HepG2 (cell line): ENCODE data around the gene RNASE8. TPM values are rescaled to one million over a fixed set of nuclear protein-coding genes. Genes with fewer than 3 reads are reported as not detected.

Experiments
- ERF ChIP-seq: IDR thresholded peaks from 2 replicates; pipeline ENCODE4 v1.6.1; 2018; ENCODE audit warnings: missing biosample characterization, missing genetic modification reagents
- IRX3 ChIP-seq: sonication (generic); formaldehyde crosslinking; IDR thresholded peaks from 2 replicates; pipeline ENCODE4 v1.8.1; 2023; ENCODE audit warnings: mild to moderate bottlenecking, low read depth, missing genetic modification reagents, borderline replicate concordance
- MAFF ChIP-seq: IDR thresholded peaks from 2 replicates; pipeline ENCODE4 v1.6.1; 2011; ENCODE audit warnings: low read depth, low read length, improper control_type of control experiment
- NFE2 ChIP-seq: sonication (generic); formaldehyde crosslinking; IDR thresholded peaks from 2 replicates; pipeline ENCODE4 v1.4.0; 2020; ENCODE audit warnings: missing genetic modification reagents
- NR2F6 ChIP-seq, 2 experiments: IDR thresholded peaks; 2 replicates each; pipeline ENCODE4 v1.6.1; 2016; ENCODE audit warnings: antibody characterized with exemption in 1 of 2, mild to moderate bottlenecking in 1 of 2
- POLR2A ChIP-seq, 2 experiments: IDR thresholded peaks; 2 replicates each; pipeline ENCODE4 v1.6.1; 2011; ENCODE audit warnings: low read depth in 2 of 2, low read length in 2 of 2, mild to moderate bottlenecking in 1 of 2, moderate library complexity in 1 of 2; ENCODE audit not compliant: insufficient read depth in 1 of 2
- RORA ChIP-seq: sonication (generic); formaldehyde crosslinking; IDR thresholded peaks from 2 replicates; pipeline ENCODE4 v1.5.0; 2020; ENCODE audit warnings: mild to moderate bottlenecking, missing genetic modification reagents, moderate library complexity
- SNAPC4 ChIP-seq: sonication (generic); formaldehyde crosslinking; IDR thresholded peaks from 2 replicates; pipeline ENCODE4 v1.4.0; 2020; ENCODE audit warnings: mild to moderate bottlenecking, missing genetic modification reagents
- SRSF9 ChIP-seq: fragments of 200-400 bp; formaldehyde crosslinking; IDR thresholded peaks from 2 replicates; pipeline ENCODE4 v1.6.1; 2018; ENCODE audit warnings: borderline replicate concordance, mild to moderate bottlenecking, low read depth, low read length; ENCODE audit not compliant: insufficient read depth, poor library complexity, severe bottlenecking
- TBP ChIP-seq: sonication (generic); formaldehyde crosslinking; IDR thresholded peaks from 2 replicates; pipeline ENCODE4 v1.5.0; 2020; ENCODE audit warnings: missing genetic modification reagents
- TEAD2 ChIP-seq: sonication (generic); formaldehyde crosslinking; IDR thresholded peaks from 2 replicates; pipeline ENCODE4 v1.9.0; 2021; ENCODE audit warnings: missing genetic modification reagents
- TFAP4 ChIP-seq: sonication (generic); IDR thresholded peaks from 2 replicates; pipeline ENCODE4 v1.6.1; 2016; ENCODE audit warnings: low read depth, borderline replicate concordance
- TIGD3 ChIP-seq: sonication (generic); formaldehyde crosslinking; IDR thresholded peaks from 2 replicates; pipeline ENCODE4 v1.5.1; 2020; ENCODE audit warnings: mild to moderate bottlenecking, missing genetic modification reagents, borderline replicate concordance
- ZC3H4 ChIP-seq: sonication (generic); formaldehyde crosslinking; IDR thresholded peaks from 2 replicates; pipeline ENCODE4 v1.4.0; 2020; ENCODE audit warnings: missing genetic modification reagents, borderline replicate concordance
- ZNF354B ChIP-seq: sonication (generic); formaldehyde crosslinking; IDR thresholded peaks from 2 replicates; pipeline ENCODE4 v1.8.0; 2022; ENCODE audit warnings: mild to moderate bottlenecking, missing genetic modification reagents
- ZNF724P ChIP-seq: sonication (generic); formaldehyde crosslinking; IDR thresholded peaks from 2 replicates; pipeline ENCODE4 v1.8.0; 2022; ENCODE audit warnings: missing genetic modification reagents, borderline replicate concordance
- ZNF776 ChIP-seq: sonication (generic); formaldehyde crosslinking; IDR thresholded peaks from 2 replicates; pipeline ENCODE4 v1.4.0; 2020; ENCODE audit warnings: mild to moderate bottlenecking, missing genetic modification reagents
- polyA plus RNA-seq, 8 experiments: library from polyadenylated mRNA; depleted of rRNA in 3 of 8; stranded (reverse) in 7 of 8; unstranded in 1 of 8; fragments of >200 nt; fragmentation: Illumina TruSeq in 4 of 8; extraction: Trizol in 4 of 8; gene quantifications; 2 replicates each; pipeline versions ENCODE4 v1.2.1 to v1.2.3, GENCODE V29; 2011 to 2016; ENCODE audit warnings: low read depth in 4 of 8, missing spikeins in 1 of 8, mixed read lengths in 1 of 8; ENCODE audit not compliant: insufficient read depth in 1 of 8
- total RNA-seq, 5 experiments: library from RNA; depleted of rRNA; stranded (reverse); fragments of >200 nt; fragmentation: Illumina TruSeq; extraction: Trizol; gene quantifications; 2 replicates each; pipeline ENCODE4 v1.2.3, GENCODE V29; 2016; ENCODE audit warnings: low read depth in 1 of 5
- TF ChIP-seq, protein P1 (sequence below): sonication (generic); formaldehyde crosslinking; IDR thresholded peaks from 2 replicates; pipeline ENCODE4 v1.4.0; 2020; ENCODE audit warnings: missing genetic modification reagents
- TF ChIP-seq, protein P2 (sequence below): sonication (generic); formaldehyde crosslinking; IDR thresholded peaks from 2 replicates; pipeline ENCODE4 v1.5.0; 2020; ENCODE audit warnings: mild to moderate bottlenecking, missing genetic modification reagents, borderline replicate concordance

Gene RNASE8
- total and polyA plus RNA-seq, 2 of the 13 experiments (the other 11 are each of a cell fraction or from before 2014, with no cell fraction given) = not detected

DNA sequence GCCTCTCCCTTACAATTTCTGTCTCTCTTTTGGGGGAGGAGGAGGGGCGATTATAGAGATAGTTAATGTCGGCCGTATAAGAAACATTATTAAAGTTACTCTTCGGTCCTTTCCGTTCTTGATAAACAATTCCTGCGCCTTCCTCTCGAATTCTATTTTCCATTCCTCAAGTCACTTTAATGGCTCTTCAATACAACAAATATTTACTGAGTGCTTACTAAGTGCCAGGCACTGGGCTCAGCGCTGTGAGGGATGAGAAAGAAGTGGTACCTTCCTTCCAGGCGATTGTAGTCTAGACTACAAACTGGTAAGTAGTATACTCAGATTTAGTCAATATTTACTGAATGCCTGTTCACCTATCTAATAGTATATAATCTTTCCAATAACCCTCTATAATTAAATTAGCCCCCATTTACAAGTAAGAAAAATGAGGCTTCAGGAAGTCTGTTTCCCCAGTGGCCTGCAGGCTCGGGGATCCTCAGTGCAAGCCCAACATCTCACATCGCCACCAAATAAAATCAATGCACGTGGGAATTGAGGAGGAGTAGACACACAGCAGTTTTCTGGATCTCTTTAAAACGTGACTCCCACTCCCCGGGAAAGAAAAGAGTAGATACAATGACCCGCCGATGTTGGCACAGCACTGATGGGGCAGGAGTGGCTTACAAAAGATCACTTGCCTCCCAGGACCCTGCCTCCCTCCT is 41.4 kb downstream of the RNASE8 start (continued):
- no peak for TF ChIP-seq ZNF354B
- TF ChIP-seq SNAPC4 = no peak
- 0 out of 4 replicates have a peak, but pooled peaks of 1 of the 2 experiments have one; percentile 3 for TF ChIP-seq POLR2A (IDR thresholded peaks at IDR 0.05; ENCODE audit: insufficient read depth in 1 of 2, low read depth in 2 of 2, low read length in 2 of 2)
- no peak for TF ChIP-seq ZC3H4
- TF ChIP-seq TFAP4 = no peak
- no peak for TF ChIP-seq ZNF724P
- TF ChIP-seq, protein P1, sequence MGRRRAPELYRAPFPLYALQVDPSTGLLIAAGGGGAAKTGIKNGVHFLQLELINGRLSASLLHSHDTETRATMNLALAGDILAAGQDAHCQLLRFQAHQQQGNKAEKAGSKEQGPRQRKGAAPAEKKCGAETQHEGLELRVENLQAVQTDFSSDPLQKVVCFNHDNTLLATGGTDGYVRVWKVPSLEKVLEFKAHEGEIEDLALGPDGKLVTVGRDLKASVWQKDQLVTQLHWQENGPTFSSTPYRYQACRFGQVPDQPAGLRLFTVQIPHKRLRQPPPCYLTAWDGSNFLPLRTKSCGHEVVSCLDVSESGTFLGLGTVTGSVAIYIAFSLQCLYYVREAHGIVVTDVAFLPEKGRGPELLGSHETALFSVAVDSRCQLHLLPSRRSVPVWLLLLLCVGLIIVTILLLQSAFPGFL (CRISPR knock-in tag) = no peak
- TF ChIP-seq ERF = no peak
- no peak for TF ChIP-seq SRSF9
- TF ChIP-seq NR2F6 (IDR thresholded peaks at IDR 0.05) = 0 out of 2 replicates have a peak, but pooled peaks have one; percentile 4
- TF ChIP-seq NR2F6 (CRISPR knock-in tag; IDR thresholded peaks at IDR 0.05) = no peak
- TF ChIP-seq, protein P2, sequence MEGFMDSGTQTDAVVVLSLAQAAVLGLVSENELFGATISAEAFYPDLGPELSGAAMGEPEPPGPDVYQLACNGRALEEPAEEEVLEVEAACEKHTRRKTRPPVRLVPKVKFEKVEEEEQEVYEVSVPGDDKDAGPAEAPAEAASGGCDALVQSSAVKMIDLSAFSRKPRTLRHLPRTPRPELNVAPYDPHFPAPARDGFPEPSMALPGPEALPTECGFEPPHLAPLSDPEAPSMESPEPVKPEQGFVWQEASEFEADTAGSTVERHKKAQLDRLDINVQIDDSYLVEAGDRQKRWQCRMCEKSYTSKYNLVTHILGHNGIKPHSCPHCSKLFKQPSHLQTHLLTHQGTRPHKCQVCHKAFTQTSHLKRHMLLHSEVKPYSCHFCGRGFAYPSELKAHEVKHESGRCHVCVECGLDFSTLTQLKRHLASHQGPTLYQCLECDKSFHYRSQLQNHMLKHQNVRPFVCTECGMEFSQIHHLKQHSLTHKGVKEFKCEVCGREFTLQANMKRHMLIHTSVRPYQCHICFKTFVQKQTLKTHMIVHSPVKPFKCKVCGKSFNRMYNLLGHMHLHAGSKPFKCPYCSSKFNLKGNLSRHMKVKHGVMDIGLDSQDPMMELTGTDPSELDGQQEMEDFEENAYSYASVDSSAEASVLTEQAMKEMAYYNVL (CRISPR knock-in tag) = 0 out of 2 replicates have a peak, but pooled peaks have one; percentile 21
- no peak for TF ChIP-seq TIGD3 (CRISPR knock-in tag)
- no peak for TF ChIP-seq IRX3
- TF ChIP-seq RORA (CRISPR knock-in tag) = no peak
- TF ChIP-seq MAFF = no peak
- no peak for TF ChIP-seq ZNF776 (CRISPR knock-in tag)
- TF ChIP-seq TBP = no peak
- no peak for TF ChIP-seq NFE2 (CRISPR knock-in tag)
- TF ChIP-seq TEAD2 = no peak
